WTC11 (cell line): ENCODE results near the gene FAM120AOS.

ENCODE experiments used
- CREM ChIP-seq: sonication (generic); formaldehyde crosslinking; IDR thresholded peaks from 2 replicates; pipeline ENCODE4 v1.8.1; 2022; ENCODE audit warnings: mild to moderate bottlenecking, missing genetic modification reagents, moderate library complexity
- CTCF ChIP-seq: fragments of 200-600 bp; IDR thresholded peaks from 2 replicates; pipeline ENCODE4 v1.8.0; 2022; ENCODE audit warnings: antibody characterized with exemption
- JUN ChIP-seq: sonication (generic); formaldehyde crosslinking; IDR thresholded peaks from 2 replicates; pipeline ENCODE4 v1.8.0; 2023; ENCODE audit warnings: mild to moderate bottlenecking, missing genetic modification reagents
- MAX ChIP-seq: sonication (generic); formaldehyde crosslinking; IDR thresholded peaks from 2 replicates; pipeline ENCODE4 v1.8.0; 2022; ENCODE audit warnings: mild to moderate bottlenecking, missing genetic modification reagents
- TEAD1 ChIP-seq: sonication (generic); formaldehyde crosslinking; IDR thresholded peaks from 2 replicates; pipeline ENCODE4 v1.8.0; 2022; ENCODE audit warnings: mild to moderate bottlenecking, missing genetic modification reagents

- TF ChIP-seq CTCF (no peak), MAX (no peak), TEAD1 (no peak), CREM (CRISPR knock-in tag) (no peak), JUN (CRISPR knock-in tag) (no peak)
Measured at GRCh38 chr9:93471124-93471523, 17.7 kb upstream of the FAM120AOS start.
